ENCODE measurements around the gene CRIP2. TPM values are rescaled to one million over a fixed set of nuclear protein-coding genes. Genes with fewer than 3 reads are reported as not detected.
A peak's percentile ranks its signal among the peaks of the same experiment; 100 is the strongest.

Gene CRIP2
- polyA plus RNA-seq, 1 donor from 2014 or later = 214 TPM

DNA sequence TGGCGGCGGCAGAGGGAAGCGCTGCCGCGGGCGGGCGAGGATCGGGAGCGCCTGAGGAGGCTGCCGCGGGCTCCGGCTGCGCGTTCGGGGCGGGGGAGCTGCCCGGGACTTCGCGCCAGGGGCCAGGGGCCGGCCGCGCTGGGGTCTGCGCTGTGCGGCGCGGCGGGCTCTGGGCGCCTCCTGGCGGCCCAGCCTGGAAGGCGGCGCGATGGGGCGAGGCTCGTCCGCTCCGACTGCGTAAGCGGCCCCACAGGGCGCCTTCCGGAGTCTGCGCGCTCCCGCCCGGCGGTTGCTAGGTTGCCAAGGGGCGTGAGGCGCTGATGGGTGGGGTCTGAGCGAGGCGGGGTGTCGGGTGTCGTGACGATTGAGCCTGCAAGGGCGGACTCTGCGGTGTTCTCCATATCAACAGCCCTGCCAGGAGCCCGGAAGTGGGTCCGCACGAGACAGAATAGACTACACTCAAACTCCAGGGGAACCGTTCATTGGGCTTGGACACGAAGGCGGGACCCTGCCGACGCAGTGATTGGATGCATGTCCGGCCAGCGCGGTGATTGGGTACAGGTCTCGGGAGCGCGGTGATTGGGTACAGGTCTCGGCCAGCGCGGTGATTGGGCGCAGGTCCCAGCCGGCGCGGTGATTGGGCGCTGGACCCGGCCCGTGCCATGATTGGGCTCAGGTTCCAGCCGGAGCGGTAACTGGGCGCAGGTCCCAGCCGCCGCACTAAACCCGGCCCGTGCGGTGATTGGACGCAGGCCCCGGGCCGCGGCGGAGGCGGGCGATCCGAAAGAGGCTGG is 16.1 kb downstream of the CRIP2 start, which contains the start of gene TEDC1:
TEDC1 (plus strand) TSS at position 675 of the 794 bp plus-strand sequence. CDS start 130 bp downstream, outside the sequence.
- Histone ChIP-seq H3K36me3 (ENCODE audit: insufficient read depth, low read length) (no peaks in the 10 kb centered on the region), H2AFZ (ENCODE audit: low read depth, low read length) (peak within 1 kb of the TSS; percentile 59), H3K9me3 (ENCODE audit: low read length) (no peaks in the 10 kb centered on the region), H4K20me1 (ENCODE audit: insufficient read depth) (no peaks in the 10 kb centered on the region), H3K27me3 (ENCODE audit: insufficient read depth, low read depth, low read length) (peaks cover 23% of the 10 kb centered on the region), H3K4me2 (ENCODE audit: low read length) (peak within 1 kb of the TSS; percentile 39), H3K9ac (ENCODE audit: low read length) (peak within 1 kb of the TSS; percentile 96), H3K79me2 (replicated peaks; ENCODE audit: insufficient read depth, low read length) (no peaks in the 10 kb centered on the region), H3F3A (ENCODE audit: insufficient read depth, low read length, poor library complexity, severe bottlenecking) (no peaks in the 10 kb centered on the region), H3K27ac (ENCODE audit: low read length) (peak within 1 kb of the TSS; percentile 93), H3K4me3 (ENCODE audit: low read length) (peak within 1 kb of the TSS; percentile 93), H3K9me2 (ENCODE audit: insufficient read depth, low read length) (no peaks in the 10 kb centered on the region)
- peak; percentile 94 for TF ChIP-seq SMC3 (conservative IDR thresholded peaks at IDR 0.05; ENCODE audit: poor library complexity)
- peak; percentile 24 for TF ChIP-seq TAF1 (IDR thresholded peaks at IDR 0.05; ENCODE audit: low read depth)
- TF ChIP-seq, protein P1, sequence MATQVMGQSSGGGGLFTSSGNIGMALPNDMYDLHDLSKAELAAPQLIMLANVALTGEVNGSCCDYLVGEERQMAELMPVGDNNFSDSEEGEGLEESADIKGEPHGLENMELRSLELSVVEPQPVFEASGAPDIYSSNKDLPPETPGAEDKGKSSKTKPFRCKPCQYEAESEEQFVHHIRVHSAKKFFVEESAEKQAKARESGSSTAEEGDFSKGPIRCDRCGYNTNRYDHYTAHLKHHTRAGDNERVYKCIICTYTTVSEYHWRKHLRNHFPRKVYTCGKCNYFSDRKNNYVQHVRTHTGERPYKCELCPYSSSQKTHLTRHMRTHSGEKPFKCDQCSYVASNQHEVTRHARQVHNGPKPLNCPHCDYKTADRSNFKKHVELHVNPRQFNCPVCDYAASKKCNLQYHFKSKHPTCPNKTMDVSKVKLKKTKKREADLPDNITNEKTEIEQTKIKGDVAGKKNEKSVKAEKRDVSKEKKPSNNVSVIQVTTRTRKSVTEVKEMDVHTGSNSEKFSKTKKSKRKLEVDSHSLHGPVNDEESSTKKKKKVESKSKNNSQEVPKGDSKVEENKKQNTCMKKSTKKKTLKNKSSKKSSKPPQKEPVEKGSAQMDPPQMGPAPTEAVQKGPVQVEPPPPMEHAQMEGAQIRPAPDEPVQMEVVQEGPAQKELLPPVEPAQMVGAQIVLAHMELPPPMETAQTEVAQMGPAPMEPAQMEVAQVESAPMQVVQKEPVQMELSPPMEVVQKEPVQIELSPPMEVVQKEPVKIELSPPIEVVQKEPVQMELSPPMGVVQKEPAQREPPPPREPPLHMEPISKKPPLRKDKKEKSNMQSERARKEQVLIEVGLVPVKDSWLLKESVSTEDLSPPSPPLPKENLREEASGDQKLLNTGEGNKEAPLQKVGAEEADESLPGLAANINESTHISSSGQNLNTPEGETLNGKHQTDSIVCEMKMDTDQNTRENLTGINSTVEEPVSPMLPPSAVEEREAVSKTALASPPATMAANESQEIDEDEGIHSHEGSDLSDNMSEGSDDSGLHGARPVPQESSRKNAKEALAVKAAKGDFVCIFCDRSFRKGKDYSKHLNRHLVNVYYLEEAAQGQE (IDR thresholded peaks at IDR 0.05; ENCODE audit: borderline replicate concordance) = peak; percentile 38
- TF ChIP-seq POLR2AphosphoS5 (IDR thresholded peaks at IDR 0.05) = peak; percentile 67
- TF ChIP-seq MXI1 (conservative IDR thresholded peaks at IDR 0.05; ENCODE audit: poor library complexity, severe bottlenecking) = no peak
- peak; percentile 94 for TF ChIP-seq RAD21 (conservative IDR thresholded peaks at IDR 0.05)
- no peak for TF ChIP-seq EZH2 (IDR thresholded peaks at IDR 0.05; ENCODE audit: borderline replicate concordance, insufficient read depth, low read length, poor library complexity, severe bottlenecking)
- peak; percentile 81 for TF ChIP-seq EP300 (conservative IDR thresholded peaks at IDR 0.05; ENCODE audit: poor library complexity, severe bottlenecking)
- TF ChIP-seq, protein P2, sequence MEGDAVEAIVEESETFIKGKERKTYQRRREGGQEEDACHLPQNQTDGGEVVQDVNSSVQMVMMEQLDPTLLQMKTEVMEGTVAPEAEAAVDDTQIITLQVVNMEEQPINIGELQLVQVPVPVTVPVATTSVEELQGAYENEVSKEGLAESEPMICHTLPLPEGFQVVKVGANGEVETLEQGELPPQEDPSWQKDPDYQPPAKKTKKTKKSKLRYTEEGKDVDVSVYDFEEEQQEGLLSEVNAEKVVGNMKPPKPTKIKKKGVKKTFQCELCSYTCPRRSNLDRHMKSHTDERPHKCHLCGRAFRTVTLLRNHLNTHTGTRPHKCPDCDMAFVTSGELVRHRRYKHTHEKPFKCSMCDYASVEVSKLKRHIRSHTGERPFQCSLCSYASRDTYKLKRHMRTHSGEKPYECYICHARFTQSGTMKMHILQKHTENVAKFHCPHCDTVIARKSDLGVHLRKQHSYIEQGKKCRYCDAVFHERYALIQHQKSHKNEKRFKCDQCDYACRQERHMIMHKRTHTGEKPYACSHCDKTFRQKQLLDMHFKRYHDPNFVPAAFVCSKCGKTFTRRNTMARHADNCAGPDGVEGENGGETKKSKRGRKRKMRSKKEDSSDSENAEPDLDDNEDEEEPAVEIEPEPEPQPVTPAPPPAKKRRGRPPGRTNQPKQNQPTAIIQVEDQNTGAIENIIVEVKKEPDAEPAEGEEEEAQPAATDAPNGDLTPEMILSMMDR (IDR thresholded peaks at IDR 0.05; ENCODE audit: poor library complexity, severe bottlenecking) = peak; percentile 100

DNA sequence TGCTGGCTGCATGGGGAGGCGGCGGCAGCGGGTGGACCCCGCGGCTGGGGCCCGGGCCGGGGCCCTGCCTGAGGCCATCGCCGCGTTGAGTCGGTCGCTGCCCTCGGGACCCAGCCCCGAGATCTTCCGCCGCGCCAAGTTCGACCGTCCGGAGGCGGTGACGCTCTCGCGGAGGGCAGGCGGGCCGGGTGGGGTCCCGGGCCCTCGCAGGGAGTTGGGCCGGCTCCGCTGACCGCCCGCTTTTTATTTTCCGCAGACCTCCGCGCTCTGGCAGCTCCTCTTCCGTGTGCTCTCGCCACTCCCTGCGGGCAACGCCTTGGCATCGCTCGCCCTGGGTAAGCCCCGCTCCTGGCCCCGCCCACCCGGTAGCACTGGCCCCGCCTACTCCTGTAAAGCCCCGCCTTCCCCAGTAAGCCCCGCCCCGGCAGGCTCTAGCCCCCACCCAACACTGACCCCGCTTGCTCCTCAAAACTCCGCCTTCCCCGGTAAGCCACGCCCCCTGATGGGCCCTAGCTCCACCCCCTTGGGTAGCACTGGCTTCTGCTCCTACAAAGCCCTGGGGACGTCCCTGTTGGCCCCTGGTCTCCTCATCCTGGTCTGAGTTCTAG is 16.8 kb downstream of the CRIP2 start:
- peaks cover 16% of the 10 kb centered on the region for H3K27me3 ChIP-seq (ENCODE audit: insufficient read depth, low read depth, low read length)
- TF ChIP-seq MXI1 (conservative IDR thresholded peaks at IDR 0.05; ENCODE audit: poor library complexity, severe bottlenecking) (peak; percentile 100), EZH2 (IDR thresholded peaks at IDR 0.05; ENCODE audit: borderline replicate concordance, insufficient read depth, low read length, poor library complexity, severe bottlenecking) (no peak), TAF1 (IDR thresholded peaks at IDR 0.05; ENCODE audit: low read depth) (no peak)
- TF ChIP-seq, protein P1 (IDR thresholded peaks at IDR 0.05; ENCODE audit: borderline replicate concordance) = no peak
- H4K20me1 ChIP-seq (ENCODE audit: insufficient read depth) = no peaks in the 10 kb centered on the region
- H3K36me3 ChIP-seq (ENCODE audit: insufficient read depth, low read length) = no peaks in the 10 kb centered on the region
- H3K79me2 ChIP-seq (replicated peaks; ENCODE audit: insufficient read depth, low read length) = no peaks in the 10 kb centered on the region
- H2AFZ ChIP-seq (ENCODE audit: low read depth, low read length) = no peak overlapping the region
- no peak overlapping the region for H3K9ac ChIP-seq (ENCODE audit: low read length)
- H3F3A ChIP-seq (ENCODE audit: insufficient read depth, low read length, poor library complexity, severe bottlenecking) = no peaks in the 10 kb centered on the region
- no peaks in the 10 kb centered on the region for H3K9me3 ChIP-seq (ENCODE audit: low read length)
- H3K9me2 ChIP-seq (ENCODE audit: insufficient read depth, low read length) = no peaks in the 10 kb centered on the region
- H3K27ac ChIP-seq (ENCODE audit: low read length) = no peak overlapping the region
- H3K4me2 ChIP-seq (ENCODE audit: low read length) = peak overlapping the region; percentile 35
- peak overlapping the region; percentile 93 for H3K4me3 ChIP-seq (ENCODE audit: low read length)

Measured in neural cell (in vitro differentiated cells).